Transverse colon (tissue), 4 donors: Measurements from ENCODE around the gene ANKS1A. TPM values are rescaled to one million over a fixed set of nuclear protein-coding genes. Genes with fewer than 3 reads are reported as not detected.

Experiments used
- DNase-seq: peaks from one replicate; pipeline ENCODE4 v3.0.0-alpha.2; 2019
- H3K27ac ChIP-seq, 4 donors: fragments of 200-600 bp; sonication (generic); 2 replicates each; pipeline ENCODE4 v1.5.1; 2016 to 2018; ENCODE audit warnings: inconsistent platforms in 4 of 4
- H3K27me3 ChIP-seq: fragments of 200-600 bp; sonication (generic); 2 replicates; pipeline ENCODE4 v1.5.1; 2017; ENCODE audit warnings: inconsistent platforms
- H3K36me3 ChIP-seq, 4 donors: fragments of 200-600 bp; sonication (generic); 2 replicates each; pipeline ENCODE4 v1.5.1; 2017 to 2019; ENCODE audit warnings: inconsistent platforms in 4 of 4
- H3K4me1 ChIP-seq, 4 donors: fragments of 200-600 bp; sonication (generic); 2 replicates each; pipeline ENCODE4 v1.5.1; 2017 to 2020; ENCODE audit warnings: inconsistent platforms in 4 of 4
- H3K4me3 ChIP-seq, 4 donors: fragments of 200-600 bp; sonication (generic); 1 replicate in 1 of 4; 2 replicates in 3 of 4; pipeline versions ENCODE4 v1.5.1 to v1.6.1; 2017 to 2019; ENCODE audit warnings: inconsistent platforms in 4 of 4
- H3K9me3 ChIP-seq, 2 donors: fragments of 200-600 bp; sonication (generic); 2 replicates each; pipeline ENCODE4 v1.5.1; 2017 to 2019; ENCODE audit warnings: inconsistent platforms in 2 of 2
- CTCF ChIP-seq, 5 experiments: fragments of 200-600 bp in 3 of 5; fragments of 450-650 bp in 2 of 5; sonication (generic) in 3 of 5; IDR thresholded peaks; 1 replicate in 2 of 5; 2 replicates in 3 of 5; pipeline ENCODE4 v1.5.1; 2016 to 2017; ENCODE audit warnings: antibody characterized with exemption in 5 of 5, inconsistent platforms in 3 of 5, mild to moderate bottlenecking in 2 of 5, moderate library complexity in 1 of 5
- EP300 ChIP-seq: sonication (generic); formaldehyde crosslinking; IDR thresholded peaks from one replicate; pipeline ENCODE4 v1.6.1; 2017; ENCODE audit warnings: antibody characterized with exemption, low read depth
- POLR2A ChIP-seq: fragments of 450-650 bp; IDR thresholded peaks from one replicate; pipeline ENCODE4 v1.6.1; 2016; ENCODE audit warnings: antibody characterized with exemption, mild to moderate bottlenecking, moderate library complexity
- POLR2AphosphoS5 ChIP-seq, 3 donors: sonication (generic); formaldehyde crosslinking; IDR thresholded peaks; one replicate each; pipeline ENCODE4 v1.6.1; 2016; ENCODE audit warnings: antibody characterized with exemption in 3 of 3
- WGBS, 2 donors: methylation state at CpG; one replicate each; pipeline ENCODE4 v1.1.5; 2018; ENCODE audit warnings: low coverage in 1 of 2; 5-methylcytosine and 5-hydroxymethylcytosine counted together
- in situ Hi-C, 4 donors: fragments of 200-750 bp; cut with MboI; loops; one replicate each; pipeline versions ENCODE4 v1.15.0 to v1.15.1; 2017; ENCODE audit warnings: low sequenced_read_pairs in 3 of 4, low pct_ligation_motif_present in 1 of 4, low pct_unique_long_range_greater_than_20kb in 1 of 4
- intact Hi-C: fragments of 100-400 bp; cut with DNase I; formaldehyde crosslinking; loops from one replicate; pipeline ENCODE4 v1.15.1; 2023; ENCODE audit warnings: low total_unique reads
- total RNA-seq, 4 donors: library from RNA; depleted of rRNA; stranded (reverse); fragments of >200 nt; gene quantifications; one replicate each; pipeline ENCODE4 v1.1.0, GENCODE V29; 2016

ANKS1A gene
- total RNA-seq, 4 donors from 2014 or later, result 37.5 to 44.0 (median 38.9) TPM

- peaks cover 4 to 7% (median 4%) of the 10 kb centered on the region in 4 donors for H3K4me1 ChIP-seq
- in situ Hi-C loops, result loop anchor here in 3 of 4 donors (10.0 to 25.0 kb wide), 4 partner anchors 150 to 253 kb away; partner anchors contain the start of gene SCUBE3 (in 1 of the 3)
- no peaks in the 10 kb centered on the region for H3K27me3 ChIP-seq
- 91% methylated on average over 2 of the region's 2 CpGs; no CpG with 5 or more reads in 1 of the 2 donors for WGBS, 2 donors
- H3K4me3 ChIP-seq, result no peak overlapping the region
- no peak for DNase-seq
- intact Hi-C loops, result loop anchor here (10.0 kb wide), 1 partner anchor 220 kb away; no protein-coding TSS in a partner anchor
- TF ChIP-seq CTCF (IDR thresholded peaks at IDR 0.05), result no peak
- no peak for TF ChIP-seq POLR2AphosphoS5 (IDR thresholded peaks at IDR 0.05)
- TF ChIP-seq POLR2A, result no peak
- no peak for TF ChIP-seq EP300
- no peaks in the 10 kb centered on the region for H3K9me3 ChIP-seq
- peaks cover 0 to 30% (median 9%) of the 10 kb centered on the region in 4 donors for H3K36me3 ChIP-seq
- H3K27ac ChIP-seq, result no peak overlapping the region
These were observed 95.4 kb downstream of the ANKS1A start for GRCh38 chr6:34984416-34984815.

- in situ Hi-C loops, result loop anchor here in 3 of 4 donors (5.0 to 25.0 kb wide), 5 partner anchors 150 to 252 kb away; partner anchors contain the start of gene SCUBE3 (in 1 of the 3)
- H3K27me3 ChIP-seq, result no peaks in the 10 kb centered on the region
- H3K4me1 ChIP-seq, result peaks cover 4 to 7% (median 4%) of the 10 kb centered on the region in 4 donors
- no peak for DNase-seq
- TF ChIP-seq EP300 (no peak), POLR2AphosphoS5 (IDR thresholded peaks at IDR 0.05) (no peak), CTCF (IDR thresholded peaks at IDR 0.05) (no peak), POLR2A (no peak)
- intact Hi-C loops, result loop anchor here (5.0 to 10.0 kb wide), 2 partner anchors 220 to 257 kb away; no protein-coding TSS in a partner anchor
- no peaks in the 10 kb centered on the region for H3K9me3 ChIP-seq
- no peak overlapping the region for H3K4me3 ChIP-seq
- peaks cover 0 to 38% (median 11%) of the 10 kb centered on the region in 4 donors for H3K36me3 ChIP-seq
- H3K27ac ChIP-seq, result no peak overlapping the region
- 83% methylated on average over 4 of the region's 4 CpGs; no CpG with 5 or more reads in 1 of the 2 donors for WGBS, 2 donors
These were observed 96.2 kb downstream of the ANKS1A start for GRCh38 chr6:34985236-34985635.

GRCh38 chr6:34986845-34987246 lies 97.8 kb downstream of the ANKS1A start:
- 0 to 14% methylated on average over 1 to 3 of the region's 3 CpGs for WGBS, 2 donors
- Histone ChIP-seq H3K4me1 (peaks cover 4 to 13% (median 4%) of the 10 kb centered on the region in 4 donors), H3K27me3 (no peaks in the 10 kb centered on the region), H3K36me3 (peaks cover 0 to 39% (median 15%) of the 10 kb centered on the region in 4 donors), H3K9me3 (no peaks in the 10 kb centered on the region), H3K27ac (peak overlapping the region in 1 of 4 donors; percentile 36), H3K4me3 (no peak overlapping the region)
- in situ Hi-C loops (loop anchor here in 3 of 4 donors (5.0 to 25.0 kb wide), 5 partner anchors 148 to 250 kb away; partner anchors contain the start of gene SCUBE3 (in 1 of the 3)), intact Hi-C loops (loop anchor here (2.0 to 10.0 kb wide), 3 partner anchors 154 to 255 kb away; partner anchors contain the start of gene TCP11)
- DNase-seq, result peak; percentile 71
- peak; percentile 78 to 91 (median 87) for TF ChIP-seq CTCF (IDR thresholded peaks at IDR 0.05)
- no peak for TF ChIP-seq EP300
- TF ChIP-seq POLR2A, result no peak
- TF ChIP-seq POLR2AphosphoS5 (IDR thresholded peaks at IDR 0.05), result no peak

GRCh38 chr6:34987506-34987905 lies 98.5 kb downstream of the ANKS1A start:
- H3K9me3 ChIP-seq, result no peaks in the 10 kb centered on the region
- TF ChIP-seq CTCF (IDR thresholded peaks at IDR 0.05), result no peak
- TF ChIP-seq POLR2AphosphoS5 (IDR thresholded peaks at IDR 0.05), result no peak
- no peak for TF ChIP-seq EP300
- TF ChIP-seq POLR2A, result no peak
- H3K4me3 ChIP-seq, result no peak overlapping the region
- intact Hi-C loops, result loop anchor here (2.0 to 10.0 kb wide), 3 partner anchors 153 to 255 kb away; partner anchors contain the start of gene TCP11
- no peaks in the 10 kb centered on the region for H3K27me3 ChIP-seq
- 91 to 94% methylated on average over 5 of the region's 5 CpGs for WGBS, 2 donors
- H3K36me3 ChIP-seq, result peaks cover 0 to 43% (median 15%) of the 10 kb centered on the region in 4 donors
- DNase-seq, result no peak
- H3K27ac ChIP-seq, result no peak overlapping the region
- peaks cover 4 to 13% (median 4%) of the 10 kb centered on the region in 4 donors for H3K4me1 ChIP-seq
- in situ Hi-C loops, result loop anchor here in 3 of 4 donors (5.0 to 25.0 kb wide), 5 partner anchors 147 to 250 kb away; partner anchors contain the start of gene SCUBE3 (in 1 of the 3)
